GM18502 (cell line): ENCODE data around the gene STAT5A.

Experiments used
- ATAC-seq: cut with Tn5 transposase; IDR thresholded peaks from one replicate; pipeline ENCODE4 v1.9.1; 2021; ENCODE audit warnings: mild to moderate bottlenecking; ENCODE audit not compliant: unreplicated experiment, poor library complexity

Gene STAT5A

GRCh38 chr17:42266918-42267766, 21.2 kb upstream of the STAT5A start:
- no peak for ATAC-seq

GRCh38 chr17:42268236-42268635, 20.1 kb upstream of the STAT5A start:
- ATAC-seq: no peak

GRCh38 chr17:42270170-42270535, 18.1 kb upstream of the STAT5A start:
- no peak for ATAC-seq

- no peak for ATAC-seq
These were observed 17.7 kb upstream of the STAT5A start for GRCh38 chr17:42270596-42270995.

GRCh38 chr17:42271006-42271778, 17.1 kb upstream of the STAT5A start:
- ATAC-seq: no peak

- no peak for ATAC-seq
These were observed 16.6 kb upstream of the STAT5A start for GRCh38 chr17:42271779-42272035.

- ATAC-seq: no peak
These were observed 16.0 kb upstream of the STAT5A start for GRCh38 chr17:42272162-42272907.

- ATAC-seq: no peak
These were observed 14.6 kb upstream of the STAT5A start for GRCh38 chr17:42273474-42274252.

- no peak for ATAC-seq
These were observed 14.1 kb upstream of the STAT5A start for GRCh38 chr17:42274253-42274542.

- ATAC-seq: no peak
These were observed 13.3 kb upstream of the STAT5A start for GRCh38 chr17:42274812-42275526.

- peak; percentile 36 for ATAC-seq
These were observed 12.6 kb upstream of the STAT5A start for GRCh38 chr17:42275527-42276358.

GRCh38 chr17:42276359-42276608, 12.0 kb upstream of the STAT5A start, which contains the start of gene STAT5B:
Gene STAT5B, minus strand, starts transcription at chr17:42276391. Its CDS starts 44,264 bp downstream, at chr17:42232127.
- peak; percentile 60 for ATAC-seq

- peak; percentile 19 for ATAC-seq
These were observed 11.5 kb upstream of the STAT5A start for GRCh38 chr17:42276609-42277341.

GRCh38 chr17:42277342-42277712, 11.0 kb upstream of the STAT5A start:
- no peak for ATAC-seq

- ATAC-seq: no peak
These were observed 8.3 kb upstream of the STAT5A start for GRCh38 chr17:42279776-42280630.

GRCh38 chr17:42281571-42282096, 6.7 kb upstream of the STAT5A start:
- no peak for ATAC-seq

GRCh38 chr17:42282478-42283080, 5.7 kb upstream of the STAT5A start:
- ATAC-seq: no peak
